ENCODE results near the gene USP32. TPM values are rescaled to one million over a fixed set of nuclear protein-coding genes. Genes with fewer than 3 reads are reported as not detected.

Gene USP32
- total and polyA plus RNA-seq, 4 donors = 11.6 to 103 (median 42.9) TPM

- TF ChIP-seq HNF4G (IDR thresholded peaks at IDR 0.05) = no peak
- no peak for TF ChIP-seq REST (IDR thresholded peaks at IDR 0.05)
- peak; percentile 83 to 89 for TF ChIP-seq RXRA (IDR thresholded peaks at IDR 0.05)
- peak in 1 of 2 donors; percentile 10 for TF ChIP-seq JUND (IDR thresholded peaks at IDR 0.05)
- peak; percentile 48 to 67 for TF ChIP-seq HNF4A (conservative IDR thresholded peaks at IDR 0.05)
- Histone ChIP-seq H3K9ac (ENCODE audit: low read depth in 1 of 2, low read length in 2 of 2) (no peak overlapping the region), H3K4me1 (ENCODE audit: control insufficient read depth in 4 of 4, insufficient read depth in 4 of 4, low read length in 3 of 4) (peaks cover under 1 to 28% (median 7%) of the 10 kb centered on the region in 4 donors), H3K27ac (ENCODE audit: low read depth in 1 of 2, low read length in 2 of 2) (peak overlapping the region; percentile 54 to 71), H3K36me3 (ENCODE audit: control insufficient read depth in 4 of 4, insufficient read depth in 3 of 4, low read depth in 1 of 4, low read length in 3 of 4) (peaks cover 0 to 4% (median 0%) of the 10 kb centered on the region in 4 donors), H3K9me3 (ENCODE audit: control insufficient read depth in 4 of 4, low read length in 3 of 4) (no peaks in the 10 kb centered on the region), H3K4me3 (ENCODE audit: low read depth in 1 of 3, low read length in 3 of 3) (no peak overlapping the region), H3K27me3 (ENCODE audit: control insufficient read depth in 4 of 4, insufficient read depth in 4 of 4, low read length in 3 of 4) (no peaks in the 10 kb centered on the region)
- 46% methylated on average over 13 of the region's 13 CpGs for WGBS
- DNase-seq (ENCODE audit: low spot score) = no peak
Observed at GRCh38 chr17:60325730-60326524, 66.0 kb downstream of the USP32 start.

GRCh38 chr17:60323754-60324153 lies 68.2 kb downstream of the USP32 start:
- WGBS = 99% methylated on average over 1 of the region's 1 CpG

More at GRCh38 chr17:60323754-60324153, 68.2 kb downstream of the USP32 start:
- H3K9me3 ChIP-seq (ENCODE audit: control insufficient read depth in 4 of 4, low read length in 3 of 4) = no peaks in the 10 kb centered on the region
- peaks cover 3 to 29% (median 10%) of the 10 kb centered on the region in 4 donors for H3K4me1 ChIP-seq (ENCODE audit: control insufficient read depth in 4 of 4, insufficient read depth in 4 of 4, low read length in 3 of 4)
- TF ChIP-seq HNF4G (IDR thresholded peaks at IDR 0.05) (no peak), REST (IDR thresholded peaks at IDR 0.05) (no peak), YY1 (IDR thresholded peaks at IDR 0.05) (no peak), RAD21 (IDR thresholded peaks at IDR 0.05) (no peak), MAX (IDR thresholded peaks at IDR 0.05) (no peak), CTCF (IDR thresholded peaks at IDR 0.05; ENCODE audit: low read depth, low read length, missing input control) (no peak)
- DNase-seq (ENCODE audit: low spot score) = no peak
- H3K27me3 ChIP-seq (ENCODE audit: control insufficient read depth in 4 of 4, insufficient read depth in 4 of 4, low read length in 3 of 4) = no peaks in the 10 kb centered on the region
- H3K27ac ChIP-seq (ENCODE audit: low read depth in 1 of 2, low read length in 2 of 2) = no peak overlapping the region
- H3K36me3 ChIP-seq (ENCODE audit: control insufficient read depth in 4 of 4, insufficient read depth in 3 of 4, low read depth in 1 of 4, low read length in 3 of 4) = peaks cover 0 to 4% (median 0%) of the 10 kb centered on the region in 4 donors
- no peak overlapping the region for H3K4me3 ChIP-seq (ENCODE audit: low read depth in 1 of 3, low read length in 3 of 3)
- no peak overlapping the region for H3K9ac ChIP-seq (ENCODE audit: low read depth in 1 of 2, low read length in 2 of 2)
